Embryonic facial prominence (tissue), 1 donor: ENCODE results near the gene QTRT2.

Experiments used
- DNase-seq: peaks from one replicate; pipeline ENCODE4 v3.0.0-alpha.2; 2016; ENCODE audit errors: extremely low spot score

QTRT2 gene

GRCh38 chr3:114122027-114122709 lies 65.6 kb downstream of the QTRT2 start:
- DNase-seq: no peak

- DNase-seq: no peak
Observed at GRCh38 chr3:114126461-114126860, 69.9 kb downstream of the QTRT2 start.

- DNase-seq: no peak
Observed at GRCh38 chr3:114127517-114127916, 71.0 kb downstream of the QTRT2 start.

- DNase-seq: no peak
Observed at GRCh38 chr3:114128231-114128630, 71.7 kb downstream of the QTRT2 start.

GRCh38 chr3:114128826-114129225 lies 72.3 kb downstream of the QTRT2 start:
- no peak for DNase-seq

- DNase-seq: no peak
Observed at GRCh38 chr3:114132500-114132899, 76.0 kb downstream of the QTRT2 start.

GRCh38 chr3:114133947-114134346 lies 77.4 kb downstream of the QTRT2 start:
- DNase-seq: no peak
